ENCODE data around the gene ZNF697. TPM values are rescaled to one million over a fixed set of nuclear protein-coding genes. Genes with fewer than 3 reads are reported as not detected.
A peak's percentile ranks its signal among the peaks of the same experiment; 100 is the strongest.

ZNF697 gene
- total RNA-seq, 6 experiments from 2014 or later: 7.5 to 8.5 (median 8.1) TPM

GRCh38 chr1:119600976-119601375 lies 47.1 kb downstream of the ZNF697 start:
- no peaks in the 10 kb centered on the region for H3K9me3 Mint-ChIP-seq
- no peak for TF ChIP-seq CTCF (IDR thresholded peaks at IDR 0.05)
- no peak overlapping the region for H3K27ac Mint-ChIP-seq
- H3K4me1 Mint-ChIP-seq (ENCODE audit: low read depth): peaks cover 22% of the 10 kb centered on the region
- H3K36me3 Mint-ChIP-seq (ENCODE audit: low read depth): no peaks in the 10 kb centered on the region
- H3K27me3 Mint-ChIP-seq (ENCODE audit: insufficient read depth): no peaks in the 10 kb centered on the region; the same call in 1 of the 2 replicates
- no peak overlapping the region for H3K4me3 Mint-ChIP-seq
- DNase-seq: no peak

GRCh38 chr1:119600561-119600960 lies 47.5 kb downstream of the ZNF697 start:
- Mint-ChIP-seq H3K4me3 (no peak overlapping the region), H3K4me1 (ENCODE audit: low read depth) (peaks cover 22% of the 10 kb centered on the region), H3K27me3 (ENCODE audit: insufficient read depth) (no peaks in the 10 kb centered on the region; the same call in 1 of the 2 replicates), H3K36me3 (ENCODE audit: low read depth) (no peaks in the 10 kb centered on the region), H3K9me3 (no peaks in the 10 kb centered on the region), H3K27ac (no peak overlapping the region)
- no peak for DNase-seq
- no peak for TF ChIP-seq CTCF (IDR thresholded peaks at IDR 0.05)

GRCh38 chr1:119595606-119596005 lies 52.5 kb downstream of the ZNF697 start:
- H3K27me3 Mint-ChIP-seq (ENCODE audit: insufficient read depth): no peaks in the 10 kb centered on the region; the same call in 1 of the 2 replicates
- no peaks in the 10 kb centered on the region for H3K9me3 Mint-ChIP-seq
- no peak for TF ChIP-seq CTCF (IDR thresholded peaks at IDR 0.05)
- no peak for DNase-seq
- H3K27ac Mint-ChIP-seq: no peak overlapping the region
- H3K4me3 Mint-ChIP-seq: no peak overlapping the region
- H3K4me1 Mint-ChIP-seq (ENCODE audit: low read depth): peaks cover 11% of the 10 kb centered on the region
- H3K36me3 Mint-ChIP-seq (ENCODE audit: low read depth): no peaks in the 10 kb centered on the region

GRCh38 chr1:119595168-119595567 lies 52.9 kb downstream of the ZNF697 start:
- H3K4me3 Mint-ChIP-seq: no peak overlapping the region
- no peaks in the 10 kb centered on the region for H3K36me3 Mint-ChIP-seq (ENCODE audit: low read depth)
- no peak overlapping the region for H3K27ac Mint-ChIP-seq
- no peak for DNase-seq
- H3K9me3 Mint-ChIP-seq: no peaks in the 10 kb centered on the region
- H3K27me3 Mint-ChIP-seq (ENCODE audit: insufficient read depth): no peaks in the 10 kb centered on the region; the same call in 1 of the 2 replicates
- peaks cover 11% of the 10 kb centered on the region for H3K4me1 Mint-ChIP-seq (ENCODE audit: low read depth)
- TF ChIP-seq CTCF (IDR thresholded peaks at IDR 0.05): no peak

- Mint-ChIP-seq H3K27ac (no peak overlapping the region), H3K4me1 (ENCODE audit: low read depth) (peaks cover 11% of the 10 kb centered on the region), H3K9me3 (no peaks in the 10 kb centered on the region), H3K4me3 (no peak overlapping the region), H3K36me3 (ENCODE audit: low read depth) (no peaks in the 10 kb centered on the region), H3K27me3 (ENCODE audit: insufficient read depth) (no peaks in the 10 kb centered on the region; the same call in 1 of the 2 replicates)
- no peak for TF ChIP-seq CTCF (IDR thresholded peaks at IDR 0.05)
- peak; percentile 30 for DNase-seq
Measured at GRCh38 chr1:119594376-119594775, 53.7 kb downstream of the ZNF697 start.

- Mint-ChIP-seq H3K4me3 (no peak overlapping the region), H3K27ac (no peak overlapping the region), H3K4me1 (ENCODE audit: low read depth) (peaks cover 11% of the 10 kb centered on the region), H3K27me3 (ENCODE audit: insufficient read depth) (peaks cover 2% of the 10 kb centered on the region), H3K36me3 (ENCODE audit: low read depth) (no peaks in the 10 kb centered on the region), H3K9me3 (no peaks in the 10 kb centered on the region)
- no peak for DNase-seq
- no peak for TF ChIP-seq CTCF (IDR thresholded peaks at IDR 0.05)
Measured at GRCh38 chr1:119593805-119594204, 54.3 kb downstream of the ZNF697 start.

Measured in HFFc6 (cell line).